Adrenal gland (tissue), 12 donors: Measurements from ENCODE around the gene ZNF281. TPM values are rescaled to one million over a fixed set of nuclear protein-coding genes. Genes with fewer than 3 reads are reported as not detected.

Experiments
- DNase-seq, 7 donors: peaks; one replicate each; pipeline ENCODE4 v3.0.0-alpha.2; 2019 to 2020
- H3K27ac ChIP-seq, 5 donors: fragments of 200-600 bp; sonication (generic) in 4 of 5; 1 replicate in 3 of 5; 2 replicates in 2 of 5; pipeline versions ENCODE4 v1.5.1 to v1.8.0; 2016 to 2020; ENCODE audit warnings: mild to moderate bottlenecking in 1 of 5
- H3K27me3 ChIP-seq: fragments of 200-600 bp; 2 replicates; pipeline ENCODE4 v1.8.0; 2021
- H3K36me3 ChIP-seq, 2 donors: fragments of 200-600 bp; replicated peaks in 1 of 2; 1 replicate in 1 of 2; 2 replicates in 1 of 2; pipeline versions ENCODE4 v1.5.1 to v1.8.0; 2018 to 2022
- H3K4me1 ChIP-seq, 2 donors: fragments of 200-600 bp; replicated peaks in 1 of 2; 1 replicate in 1 of 2; 2 replicates in 1 of 2; pipeline versions ENCODE4 v1.5.1 to v1.8.0; 2018 to 2021
- H3K4me3 ChIP-seq, 4 donors: fragments of 200-600 bp; sonication (generic) in 3 of 4; one replicate each; pipeline ENCODE4 v1.5.1; 2016 to 2018
- H3K9me3 ChIP-seq, 3 donors: fragments of 200-600 bp; sonication (generic) in 1 of 3; replicated peaks in 1 of 3; 1 replicate in 2 of 3; 2 replicates in 1 of 3; pipeline versions ENCODE4 v1.5.1 to v1.8.0; 2016 to 2021
- CTCF ChIP-seq, 6 experiments: fragments of 450-650 bp in 4 of 6; fragments of 200-600 bp in 2 of 6; sonication (generic) in 1 of 6; IDR thresholded peaks; 1 replicate in 5 of 6; 2 replicates in 1 of 6; pipeline versions ENCODE4 v1.5.1 to v1.8.0; 2016 to 2021; ENCODE audit warnings: antibody characterized with exemption in 6 of 6, mild to moderate bottlenecking in 2 of 6, moderate library complexity in 1 of 6
- POLR2A ChIP-seq, 2 donors: fragments of 450-650 bp; IDR thresholded peaks; one replicate each; pipeline ENCODE4 v1.6.1; 2017; ENCODE audit warnings: antibody characterized with exemption in 2 of 2, mild to moderate bottlenecking in 2 of 2, moderate library complexity in 1 of 2
- WGBS, 4 donors: extraction: QIAGEN DNeasy Blood & Tissue Kit in 2 of 4; methylation state at CpG; one replicate each; pipeline versions ENCODE4 v1.1.5 to v1.1.7; 2013 to 2017; 5-methylcytosine and 5-hydroxymethylcytosine counted together
- intact Hi-C, 2 donors: fragments of 100-400 bp; cut with DNase I; formaldehyde crosslinking; loops; one replicate each; pipeline versions ENCODE4 v1.14.1 to v1.15.0; 2022 to 2023
- polyA plus RNA-seq, 3 donors: library from polyadenylated mRNA; stranded (reverse); fragments of 200-250 nt in 2 of 3; fragments of 350-450 nt in 1 of 3; fragmentation: Illumina TruSeq in 1 of 3; extraction: RNeasy Lipid Tissue Mini Kit (QIAGEN cat#74804) in 1 of 3; gene quantifications; one replicate each; pipeline ENCODE4 v1.2.3, GENCODE V29; 2013 to 2014
- total RNA-seq, 9 donors: library from RNA; depleted of rRNA in 4 of 9; stranded (reverse); fragments of >200 nt in 4 of 9; fragments of 120-200 nt in 1 of 9; fragmentation: NEBNext Ultra II Directional in 1 of 9; extraction: Animal tissue kit (Norgen Biotek cat#: 25700) in 1 of 9; gene quantifications; one replicate each; pipeline versions ENCODE4 v1.1.0 to v1.2.4, GENCODE V29; 2013 to 2023
- donor health status: healthy with polysubstance abuse.
- donor health status: Bipolar disorder and iron deficiency.
- donor health status: DM: yes; HTN: yes; CAD: no.
- donor health status: DM: no; HTN: no; CAD: no.
- donor health status: DM: no; HTN: no; CAD: no.
- donor health status: DM: yes; HTN: yes; CAD: no.

The ZNF281 gene
- total and polyA plus RNA-seq, 12 donors = 2.2 to 11.6 (median 8.4) TPM

GRCh38 chr1:200364831-200365230 is 45.0 kb downstream of the ZNF281 start:
- intact Hi-C loops = no loop called here
- H3K27ac ChIP-seq = no peak overlapping the region
- H3K27me3 ChIP-seq = no peaks in the 10 kb centered on the region
- no peaks in the 10 kb centered on the region for H3K36me3 ChIP-seq
- H3K4me1 ChIP-seq = no peaks in the 10 kb centered on the region
- DNase-seq = no peak
- WGBS, 4 donors = 78 to 80% (median 79%) methylated on average over 5 of the region's 5 CpGs
- H3K9me3 ChIP-seq = no peaks in the 10 kb centered on the region
- no peak overlapping the region for H3K4me3 ChIP-seq
- TF ChIP-seq CTCF (IDR thresholded peaks at IDR 0.05) (no peak), POLR2A (IDR thresholded peaks at IDR 0.05) (no peak)

- Histone ChIP-seq H3K4me3 (no peak overlapping the region), H3K27ac (no peak overlapping the region), H3K9me3 (no peaks in the 10 kb centered on the region), H3K4me1 (no peaks in the 10 kb centered on the region), H3K27me3 (no peaks in the 10 kb centered on the region), H3K36me3 (no peaks in the 10 kb centered on the region)
- intact Hi-C loops = no loop called here
- TF ChIP-seq CTCF (IDR thresholded peaks at IDR 0.05) = no peak
- TF ChIP-seq POLR2A (IDR thresholded peaks at IDR 0.05) = no peak
- no peak for DNase-seq
- WGBS, 4 donors = 80 to 92% (median 89%) methylated on average over 2 of the region's 2 CpGs
These were observed 45.6 kb downstream of the ZNF281 start for GRCh38 chr1:200364091-200364759.

GRCh38 chr1:200363264-200363933 is 46.4 kb downstream of the ZNF281 start:
- no peaks in the 10 kb centered on the region for H3K9me3 ChIP-seq
- H3K27ac ChIP-seq = no peak overlapping the region
- no peaks in the 10 kb centered on the region for H3K4me1 ChIP-seq
- H3K36me3 ChIP-seq = no peaks in the 10 kb centered on the region
- no peaks in the 10 kb centered on the region for H3K27me3 ChIP-seq
- H3K4me3 ChIP-seq = no peak overlapping the region
- TF ChIP-seq POLR2A (IDR thresholded peaks at IDR 0.05) = no peak
- no peak for TF ChIP-seq CTCF (IDR thresholded peaks at IDR 0.05)
- no peak for DNase-seq
- WGBS, 4 donors = 60 to 68% (median 63%) methylated on average over 5 of the region's 5 CpGs
- intact Hi-C loops = no loop called here

GRCh38 chr1:200362421-200362820 is 47.4 kb downstream of the ZNF281 start:
- TF ChIP-seq POLR2A (IDR thresholded peaks at IDR 0.05) (no peak), CTCF (IDR thresholded peaks at IDR 0.05) (no peak)

More at GRCh38 chr1:200362421-200362820, 47.4 kb downstream of the ZNF281 start:
- no peaks in the 10 kb centered on the region for H3K36me3 ChIP-seq
- no peak overlapping the region for H3K27ac ChIP-seq
- no peaks in the 10 kb centered on the region for H3K9me3 ChIP-seq
- no peak for DNase-seq
- H3K4me1 ChIP-seq = no peaks in the 10 kb centered on the region
- no peak overlapping the region for H3K4me3 ChIP-seq
- intact Hi-C loops = no loop called here
- WGBS, 4 donors = 85 to 96% (median 91%) methylated on average over 2 of the region's 2 CpGs
- H3K27me3 ChIP-seq = no peaks in the 10 kb centered on the region
